HEK293 (cell line): ENCODE data around the gene TBX4.

Source experiments
- BCL11A ChIP-seq: fragments of 450-650 bp; formaldehyde crosslinking; IDR thresholded peaks from 2 replicates; pipeline ENCODE4 v1.5.1; 2016; ENCODE audit warnings: low read depth, missing biosample characterization, missing genetic modification characterization
- EGR2 ChIP-seq: fragments of 450-650 bp; formaldehyde crosslinking; IDR thresholded peaks from 2 replicates; pipeline ENCODE4 v1.5.1; 2016; ENCODE audit warnings: low read depth, missing biosample characterization, missing genetic modification characterization
- GLIS1 ChIP-seq: fragments of 450-650 bp; formaldehyde crosslinking; IDR thresholded peaks from 2 replicates; pipeline ENCODE4 v1.5.1; 2016; ENCODE audit warnings: missing biosample characterization, missing genetic modification characterization
- IKZF3 ChIP-seq: fragments of 450-650 bp; IDR thresholded peaks from 2 replicates; pipeline ENCODE4 v1.5.0; 2018; ENCODE audit warnings: missing biosample characterization, mild to moderate bottlenecking, missing genetic modification characterization, moderate library complexity
- KLF10 ChIP-seq: fragments of 450-650 bp; IDR thresholded peaks from 2 replicates; pipeline ENCODE4 v1.5.1; 2018; ENCODE audit warnings: missing biosample characterization, mild to moderate bottlenecking, missing genetic modification characterization
- KLF9 ChIP-seq: fragments of 450-650 bp; formaldehyde crosslinking; IDR thresholded peaks from 2 replicates; pipeline ENCODE4 v1.5.1; 2016; ENCODE audit warnings: missing biosample characterization, missing genetic modification characterization, low read depth
- PBX3 ChIP-seq: sonication (generic); formaldehyde crosslinking; IDR thresholded peaks from 2 replicates; pipeline ENCODE4 v1.8.1; 2022; ENCODE audit warnings: mild to moderate bottlenecking, moderate library complexity, missing genetic modification reagents
- SP2 ChIP-seq: fragments of 450-650 bp; formaldehyde crosslinking; IDR thresholded peaks from 2 replicates; pipeline ENCODE4 v1.5.1; 2016; ENCODE audit warnings: missing biosample characterization, missing genetic modification characterization
- SP3 ChIP-seq: fragments of 450-650 bp; formaldehyde crosslinking; IDR thresholded peaks from 2 replicates; pipeline ENCODE4 v1.5.1; 2016; ENCODE audit warnings: missing biosample characterization, missing genetic modification characterization
- WT1 ChIP-seq: fragments of 450-650 bp; formaldehyde crosslinking; IDR thresholded peaks from 2 replicates; pipeline ENCODE4 v1.5.1; 2016; ENCODE audit warnings: missing biosample characterization, missing genetic modification characterization
- ZBTB8A ChIP-seq: fragments of 450-650 bp; formaldehyde crosslinking; IDR thresholded peaks from 2 replicates; pipeline ENCODE4 v1.5.1; 2016; ENCODE audit warnings: missing biosample characterization, missing genetic modification characterization
- ZFP3 ChIP-seq: fragments of 450-650 bp; formaldehyde crosslinking; IDR thresholded peaks from 2 replicates; pipeline ENCODE4 v1.5.1; 2016; ENCODE audit warnings: low read depth, missing biosample characterization, missing genetic modification characterization
- ZNF121 ChIP-seq: fragments of 450-650 bp; formaldehyde crosslinking; IDR thresholded peaks from 2 replicates; pipeline ENCODE4 v1.5.1; 2016; ENCODE audit warnings: missing biosample characterization, missing genetic modification characterization
- ZNF146 ChIP-seq: fragments of 450-650 bp; formaldehyde crosslinking; IDR thresholded peaks from 2 replicates; pipeline ENCODE4 v1.5.1; 2016; ENCODE audit warnings: missing biosample characterization, missing genetic modification characterization
- ZNF16 ChIP-seq: fragments of 450-650 bp; formaldehyde crosslinking; IDR thresholded peaks from 2 replicates; pipeline ENCODE4 v1.5.1; 2016; ENCODE audit warnings: low read depth, missing biosample characterization, missing genetic modification characterization
- ZNF18 ChIP-seq: fragments of 450-650 bp; formaldehyde crosslinking; IDR thresholded peaks from 2 replicates; pipeline ENCODE4 v1.5.1; 2016; ENCODE audit warnings: missing biosample characterization, missing genetic modification characterization
- ZNF324 ChIP-seq: fragments of 450-650 bp; formaldehyde crosslinking; IDR thresholded peaks from 2 replicates; pipeline ENCODE4 v1.5.1; 2016; ENCODE audit warnings: missing biosample characterization, missing genetic modification characterization
- ZNF335 ChIP-seq: fragments of 450-650 bp; formaldehyde crosslinking; conservative IDR thresholded peaks from 2 replicates; pipeline ENCODE4 v1.5.1; 2016; ENCODE audit warnings: missing biosample characterization, missing genetic modification characterization
- ZNF404 ChIP-seq: fragments of 450-650 bp; formaldehyde crosslinking; IDR thresholded peaks from 2 replicates; pipeline ENCODE4 v1.5.1; 2017; ENCODE audit warnings: missing biosample characterization, missing genetic modification characterization
- ZNF426 ChIP-seq: fragments of 450-650 bp; formaldehyde crosslinking; IDR thresholded peaks from 2 replicates; pipeline ENCODE4 v1.5.1; 2017; ENCODE audit warnings: missing biosample characterization, missing genetic modification characterization, mild to moderate bottlenecking, inconsistent platforms, moderate library complexity
- ZNF501 ChIP-seq: fragments of 450-650 bp; formaldehyde crosslinking; IDR thresholded peaks from 2 replicates; pipeline ENCODE4 v1.5.1; 2016; ENCODE audit warnings: missing biosample characterization, missing genetic modification characterization
- ZNF621 ChIP-seq: fragments of 450-650 bp; formaldehyde crosslinking; IDR thresholded peaks from 2 replicates; pipeline ENCODE4 v1.5.1; 2017; ENCODE audit warnings: missing biosample characterization, missing genetic modification characterization
- ZNF624 ChIP-seq: fragments of 450-650 bp; formaldehyde crosslinking; IDR thresholded peaks from 2 replicates; pipeline ENCODE4 v1.5.1; 2017; ENCODE audit warnings: missing biosample characterization, missing genetic modification characterization
- ZNF629 ChIP-seq: fragments of 450-650 bp; formaldehyde crosslinking; IDR thresholded peaks from 2 replicates; pipeline ENCODE4 v1.5.1; 2017; ENCODE audit warnings: missing biosample characterization, missing genetic modification characterization
- ZNF660 ChIP-seq: fragments of 450-650 bp; IDR thresholded peaks from 2 replicates; pipeline ENCODE4 v1.5.1; 2018; ENCODE audit warnings: missing biosample characterization, mild to moderate bottlenecking, missing genetic modification characterization
- ZNF670 ChIP-seq: fragments of 450-650 bp; formaldehyde crosslinking; IDR thresholded peaks from 2 replicates; pipeline ENCODE4 v1.5.1; 2016; ENCODE audit warnings: missing biosample characterization, missing genetic modification characterization, low read depth
- ZNF76 ChIP-seq: fragments of 450-650 bp; formaldehyde crosslinking; IDR thresholded peaks from 2 replicates; pipeline ENCODE4; 2016; ENCODE audit warnings: low read depth, missing biosample characterization, missing genetic modification characterization, borderline replicate concordance
- TF ChIP-seq, protein P1 (sequence below): fragments of 450-650 bp; formaldehyde crosslinking; IDR thresholded peaks from 2 replicates; pipeline ENCODE4 v1.5.1; 2016; ENCODE audit warnings: missing biosample characterization, missing genetic modification characterization, low read depth
- TF ChIP-seq, protein P2 (sequence below): fragments of 450-650 bp; formaldehyde crosslinking; IDR thresholded peaks from 2 replicates; pipeline ENCODE4 v1.5.1; 2016; ENCODE audit warnings: missing biosample characterization, missing genetic modification characterization
- TF ChIP-seq, protein P3 (sequence below): fragments of 450-650 bp; formaldehyde crosslinking; IDR thresholded peaks from 2 replicates; pipeline ENCODE4 v1.5.1; 2016; ENCODE audit warnings: missing biosample characterization, missing genetic modification characterization
- TF ChIP-seq, protein P4 (sequence below): fragments of 450-650 bp; formaldehyde crosslinking; IDR thresholded peaks from 2 replicates; pipeline ENCODE4 v1.5.1; 2016; ENCODE audit warnings: missing biosample characterization, missing genetic modification characterization

Gene TBX4

GRCh38 chr17:61416540-61417363, 35.5 kb upstream of the TBX4 start (continued):
- TF ChIP-seq, protein P1, sequence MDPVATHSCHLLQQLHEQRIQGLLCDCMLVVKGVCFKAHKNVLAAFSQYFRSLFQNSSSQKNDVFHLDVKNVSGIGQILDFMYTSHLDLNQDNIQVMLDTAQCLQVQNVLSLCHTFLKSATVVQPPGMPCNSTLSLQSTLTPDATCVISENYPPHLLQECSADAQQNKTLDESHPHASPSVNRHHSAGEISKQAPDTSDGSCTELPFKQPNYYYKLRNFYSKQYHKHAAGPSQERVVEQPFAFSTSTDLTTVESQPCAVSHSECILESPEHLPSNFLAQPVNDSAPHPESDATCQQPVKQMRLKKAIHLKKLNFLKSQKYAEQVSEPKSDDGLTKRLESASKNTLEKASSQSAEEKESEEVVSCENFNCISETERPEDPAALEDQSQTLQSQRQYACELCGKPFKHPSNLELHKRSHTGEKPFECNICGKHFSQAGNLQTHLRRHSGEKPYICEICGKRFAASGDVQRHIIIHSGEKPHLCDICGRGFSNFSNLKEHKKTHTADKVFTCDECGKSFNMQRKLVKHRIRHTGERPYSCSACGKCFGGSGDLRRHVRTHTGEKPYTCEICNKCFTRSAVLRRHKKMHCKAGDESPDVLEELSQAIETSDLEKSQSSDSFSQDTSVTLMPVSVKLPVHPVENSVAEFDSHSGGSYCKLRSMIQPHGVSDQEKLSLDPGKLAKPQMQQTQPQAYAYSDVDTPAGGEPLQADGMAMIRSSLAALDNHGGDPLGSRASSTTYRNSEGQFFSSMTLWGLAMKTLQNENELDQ, result no peak
- TF ChIP-seq EGR2 (tag by site-specific recombination), result no peak
- TF ChIP-seq, protein P2, sequence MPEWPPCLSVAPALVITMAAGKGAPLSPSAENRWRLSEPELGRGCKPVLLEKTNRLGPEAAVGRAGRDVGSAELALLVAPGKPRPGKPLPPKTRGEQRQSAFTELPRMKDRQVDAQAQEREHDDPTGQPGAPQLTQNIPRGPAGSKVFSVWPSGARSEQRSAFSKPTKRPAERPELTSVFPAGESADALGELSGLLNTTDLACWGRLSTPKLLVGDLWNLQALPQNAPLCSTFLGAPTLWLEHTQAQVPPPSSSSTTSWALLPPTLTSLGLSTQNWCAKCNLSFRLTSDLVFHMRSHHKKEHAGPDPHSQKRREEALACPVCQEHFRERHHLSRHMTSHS, result no peak
- no peak for TF ChIP-seq IKZF3 (tag by site-specific recombination)
- no peak for TF ChIP-seq ZNF121 (tag by site-specific recombination)
- TF ChIP-seq, protein P3, sequence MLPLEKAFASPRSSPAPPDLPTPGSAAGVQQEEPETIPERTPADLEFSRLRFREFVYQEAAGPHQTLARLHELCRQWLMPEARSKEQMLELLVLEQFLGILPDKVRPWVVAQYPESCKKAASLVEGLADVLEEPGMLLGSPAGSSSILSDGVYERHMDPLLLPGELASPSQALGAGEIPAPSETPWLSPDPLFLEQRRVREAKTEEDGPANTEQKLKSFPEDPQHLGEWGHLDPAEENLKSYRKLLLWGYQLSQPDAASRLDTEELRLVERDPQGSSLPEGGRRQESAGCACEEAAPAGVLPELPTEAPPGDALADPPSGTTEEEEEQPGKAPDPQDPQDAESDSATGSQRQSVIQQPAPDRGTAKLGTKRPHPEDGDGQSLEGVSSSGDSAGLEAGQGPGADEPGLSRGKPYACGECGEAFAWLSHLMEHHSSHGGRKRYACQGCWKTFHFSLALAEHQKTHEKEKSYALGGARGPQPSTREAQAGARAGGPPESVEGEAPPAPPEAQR (tag by site-specific recombination), result no peak
- no peak for TF ChIP-seq WT1 (tag by site-specific recombination)
- no peak for TF ChIP-seq ZNF670
- no peak for TF ChIP-seq ZNF146
- TF ChIP-seq ZNF629 (tag by site-specific recombination), result no peak
- TF ChIP-seq GLIS1 (tag by site-specific recombination), result peak; percentile 21; the same call in 1 of the 2 replicates
- TF ChIP-seq ZNF404 (tag by site-specific recombination), result no peak
- TF ChIP-seq ZNF624 (tag by site-specific recombination), result no peak
- peak; percentile 43; the same call in 1 of the 2 replicates for TF ChIP-seq ZNF335
- TF ChIP-seq BCL11A (tag by site-specific recombination), result 0 out of 2 replicates have a peak, but pooled peaks have one; percentile 78
- TF ChIP-seq ZNF621, result no peak
- no peak for TF ChIP-seq ZNF76 (tag by site-specific recombination)
- TF ChIP-seq KLF10 (tag by site-specific recombination), result no peak
- peak; percentile 38 for TF ChIP-seq SP3
- TF ChIP-seq ZNF660 (tag by site-specific recombination), result peak; percentile 65
- 0 out of 2 replicates have a peak, but pooled peaks have one; percentile 28 for TF ChIP-seq ZBTB8A
- peak; percentile 45; the same call in 1 of the 2 replicates for TF ChIP-seq ZNF324 (tag by site-specific recombination)
- TF ChIP-seq PBX3 (CRISPR knock-in tag), result 0 out of 2 replicates have a peak, but pooled peaks have one; percentile 23
- TF ChIP-seq ZFP3 (tag by site-specific recombination), result no peak
- no peak for TF ChIP-seq ZNF18 (tag by site-specific recombination)
- 0 out of 2 replicates have a peak, but pooled peaks have one; percentile 13 for TF ChIP-seq SP2 (tag by site-specific recombination)
- TF ChIP-seq, protein P4, sequence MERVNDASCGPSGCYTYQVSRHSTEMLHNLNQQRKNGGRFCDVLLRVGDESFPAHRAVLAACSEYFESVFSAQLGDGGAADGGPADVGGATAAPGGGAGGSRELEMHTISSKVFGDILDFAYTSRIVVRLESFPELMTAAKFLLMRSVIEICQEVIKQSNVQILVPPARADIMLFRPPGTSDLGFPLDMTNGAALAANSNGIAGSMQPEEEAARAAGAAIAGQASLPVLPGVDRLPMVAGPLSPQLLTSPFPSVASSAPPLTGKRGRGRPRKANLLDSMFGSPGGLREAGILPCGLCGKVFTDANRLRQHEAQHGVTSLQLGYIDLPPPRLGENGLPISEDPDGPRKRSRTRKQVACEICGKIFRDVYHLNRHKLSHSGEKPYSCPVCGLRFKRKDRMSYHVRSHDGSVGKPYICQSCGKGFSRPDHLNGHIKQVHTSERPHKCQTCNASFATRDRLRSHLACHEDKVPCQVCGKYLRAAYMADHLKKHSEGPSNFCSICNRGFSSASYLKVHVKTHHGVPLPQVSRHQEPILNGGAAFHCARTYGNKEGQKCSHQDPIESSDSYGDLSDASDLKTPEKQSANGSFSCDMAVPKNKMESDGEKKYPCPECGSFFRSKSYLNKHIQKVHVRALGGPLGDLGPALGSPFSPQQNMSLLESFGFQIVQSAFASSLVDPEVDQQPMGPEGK, result peak; percentile 44; the same call in 1 of the 2 replicates
- TF ChIP-seq ZNF501 (tag by site-specific recombination), result 0 out of 2 replicates have a peak, but pooled peaks have one; percentile 20
- no peak for TF ChIP-seq ZNF426 (tag by site-specific recombination)
- TF ChIP-seq ZNF16 (tag by site-specific recombination), result no peak
- 0 out of 2 replicates have a peak, but pooled peaks have one; percentile 13 for TF ChIP-seq KLF9 (tag by site-specific recombination)
